Left ventricle myocardium inferior (tissue), 1 donor: ENCODE measurements around the gene KCNRG. TPM values are rescaled to one million over a fixed set of nuclear protein-coding genes. Genes with fewer than 3 reads are reported as not detected.

Experiments used
- DNase-seq: peaks from one replicate; pipeline ENCODE4 v3.0.0-alpha.2; 2020
- H3K27ac ChIP-seq: fragments of 200-600 bp; replicated peaks from 2 replicates; pipeline ENCODE4 v1.8.0; 2021
- H3K27me3 ChIP-seq: fragments of 200-600 bp; 2 replicates; pipeline ENCODE4 v1.8.0; 2021; ENCODE audit warnings: low read depth
- H3K36me3 ChIP-seq: fragments of 200-600 bp; 2 replicates; pipeline ENCODE4 v1.8.0; 2021
- H3K4me1 ChIP-seq: fragments of 200-600 bp; 2 replicates; pipeline ENCODE4 v1.8.0; 2021
- H3K4me3 ChIP-seq: fragments of 200-600 bp; 2 replicates; pipeline ENCODE4 v1.8.0; 2021; ENCODE audit warnings: mild to moderate bottlenecking, moderate library complexity
- H3K9me3 ChIP-seq: fragments of 200-600 bp; replicated peaks from 2 replicates; pipeline ENCODE4 v1.8.0; 2021
- CTCF ChIP-seq: fragments of 200-600 bp; IDR thresholded peaks from 2 replicates; pipeline ENCODE4 v1.8.0; 2021; ENCODE audit warnings: antibody characterized with exemption, mild to moderate bottlenecking, borderline replicate concordance
- intact Hi-C: fragments of 100-400 bp; cut with micrococcal nuclease; formaldehyde crosslinking; loops from one replicate; pipeline ENCODE4 v1.11.0; 2022
- total RNA-seq: library from RNA; stranded (reverse); fragmentation: NEBNext Ultra II Directional; extraction: Animal tissue kit (Norgen Biotek cat#: 25700); gene quantifications from one replicate; pipeline ENCODE4 v1.2.1, GENCODE V29; 2021
- donor health status: DM: no; HTN: yes; CAD: no; lungs with severe emphysema.

KCNRG gene
- total RNA-seq, 1 donor from 2014 or later, result not detected

- Histone ChIP-seq H3K9me3 (no peaks in the 10 kb centered on the region), H3K36me3 (peaks cover 15% of the 10 kb centered on the region), H3K27me3 (no peaks in the 10 kb centered on the region), H3K4me3 (no peak overlapping the region), H3K4me1 (peaks cover 20% of the 10 kb centered on the region), H3K27ac (no peak overlapping the region)
- TF ChIP-seq CTCF, result no peak
- DNase-seq, result no peak
- intact Hi-C loops, result no loop called here
Measured at GRCh38 chr13:50026788-50027473, 11.7 kb downstream of the KCNRG start.

- H3K27ac ChIP-seq, result no peak overlapping the region
- no peaks in the 10 kb centered on the region for H3K27me3 ChIP-seq
- intact Hi-C loops, result no loop called here
- peaks cover 18% of the 10 kb centered on the region for H3K4me1 ChIP-seq
- no peak for DNase-seq
- H3K36me3 ChIP-seq, result no peaks in the 10 kb centered on the region
- no peak overlapping the region for H3K4me3 ChIP-seq
- no peak for TF ChIP-seq CTCF
- H3K9me3 ChIP-seq, result no peaks in the 10 kb centered on the region
Measured at GRCh38 chr13:50030315-50030714, 15.1 kb downstream of the KCNRG start.

GRCh38 chr13:50033725-50034124 is 18.5 kb downstream of the KCNRG start:
- Histone ChIP-seq H3K27ac (no peak overlapping the region), H3K4me3 (no peak overlapping the region), H3K27me3 (no peaks in the 10 kb centered on the region), H3K9me3 (no peaks in the 10 kb centered on the region), H3K4me1 (no peaks in the 10 kb centered on the region), H3K36me3 (no peaks in the 10 kb centered on the region)
- DNase-seq, result no peak
- no peak for TF ChIP-seq CTCF
- intact Hi-C loops, result no loop called here

- TF ChIP-seq CTCF, result no peak
- Histone ChIP-seq H3K9me3 (no peaks in the 10 kb centered on the region), H3K4me1 (no peaks in the 10 kb centered on the region), H3K27me3 (no peaks in the 10 kb centered on the region), H3K27ac (no peak overlapping the region), H3K4me3 (no peak overlapping the region), H3K36me3 (peaks cover 4% of the 10 kb centered on the region)
- intact Hi-C loops, result no loop called here
- no peak for DNase-seq
Measured at GRCh38 chr13:50037788-50038187, 22.5 kb downstream of the KCNRG start.

- Histone ChIP-seq H3K36me3 (peaks cover 4% of the 10 kb centered on the region), H3K9me3 (no peaks in the 10 kb centered on the region), H3K27ac (no peak overlapping the region), H3K4me1 (no peaks in the 10 kb centered on the region), H3K4me3 (no peak overlapping the region), H3K27me3 (no peaks in the 10 kb centered on the region)
- DNase-seq, result no peak
- no peak for TF ChIP-seq CTCF
- intact Hi-C loops, result no loop called here
Measured at GRCh38 chr13:50038266-50038665, 23.0 kb downstream of the KCNRG start.

- Histone ChIP-seq H3K9me3 (peaks cover 9% of the 10 kb centered on the region), H3K27ac (no peak overlapping the region), H3K36me3 (peaks cover 12% of the 10 kb centered on the region), H3K4me1 (no peaks in the 10 kb centered on the region), H3K4me3 (no peak overlapping the region), H3K27me3 (no peaks in the 10 kb centered on the region)
- intact Hi-C loops, result no loop called here
- TF ChIP-seq CTCF, result no peak
- DNase-seq, result no peak
Measured at GRCh38 chr13:50052478-50052877, 37.2 kb downstream of the KCNRG start.
